Measurements from ENCODE around the gene ZNF367. TPM values are rescaled to one million over a fixed set of nuclear protein-coding genes. Genes with fewer than 3 reads are reported as not detected.
"Not testable (repeated sequence)": the region's sequence is repeated elsewhere in the genome, so short reads cannot be mapped to it uniquely, and the experiment has no call there.

The ZNF367 gene
- total and polyA plus RNA-seq, 5 donors: 0.86 to 1.7 (median 1.4) TPM

- no peaks in the 10 kb centered on the region for H3K27me3 ChIP-seq (ENCODE audit: control insufficient read depth, insufficient read depth)
- DNase-seq (no peak), ATAC-seq (no peak)
- H3K9me3 ChIP-seq (ENCODE audit: control insufficient read depth, low read length): no peaks in the 10 kb centered on the region
- no peak overlapping the region for H3K27ac ChIP-seq (ENCODE audit: low read length)
- peaks cover 4% of the 10 kb centered on the region for H3K4me1 ChIP-seq (ENCODE audit: control insufficient read depth, insufficient read depth, low read length)
- intact Hi-C loops (cut with DNase I): no loop called here
- 87% methylated on average over 4 of the region's 4 CpGs for WGBS
- no peak overlapping the region for H3K4me3 ChIP-seq (ENCODE audit: low read length)
These were observed 36.5 kb downstream of the ZNF367 start for GRCh38 chr9:96381696-96382095.

DNA sequence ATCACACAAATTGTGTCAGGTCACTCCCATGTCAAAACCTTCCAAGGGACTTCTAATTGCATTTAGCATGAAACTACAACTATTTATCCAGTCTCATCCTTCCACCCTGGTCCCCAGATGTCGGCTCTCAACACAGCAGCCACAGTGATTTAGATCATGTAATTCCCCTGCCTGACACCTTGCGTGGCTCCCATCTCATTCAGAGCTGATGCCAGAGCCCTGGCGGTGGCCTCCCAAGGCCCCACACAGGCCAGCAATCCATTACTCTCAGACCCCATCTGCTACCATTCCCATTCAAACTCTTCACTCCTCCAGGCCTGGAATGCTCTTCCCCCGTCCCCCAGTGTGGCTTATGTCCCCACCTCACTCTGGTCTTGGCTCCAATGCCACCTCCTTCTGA, 37.0 kb downstream of the ZNF367 start:
- WGBS: 84% methylated on average over 4 of the region's 4 CpGs
- Histone ChIP-seq H3K27ac (ENCODE audit: low read length) (peak overlapping the region; percentile 13), H3K4me3 (ENCODE audit: low read length) (no peak overlapping the region), H3K27me3 (ENCODE audit: control insufficient read depth, insufficient read depth) (no peaks in the 10 kb centered on the region), H3K4me1 (ENCODE audit: control insufficient read depth, insufficient read depth, low read length) (peaks cover 4% of the 10 kb centered on the region), H3K9me3 (ENCODE audit: control insufficient read depth, low read length) (no peaks in the 10 kb centered on the region)
- DNase-seq (no peak), ATAC-seq (no peak)
- intact Hi-C loops (cut with DNase I): no loop called here

GRCh38 chr9:96379461-96379860, 38.7 kb downstream of the ZNF367 start:
- H3K4me1 ChIP-seq (ENCODE audit: control insufficient read depth, insufficient read depth, low read length): peaks cover 4% of the 10 kb centered on the region
- ATAC-seq (no peak), DNase-seq (no peak)
- intact Hi-C loops (cut with DNase I): no loop called here
- no peak overlapping the region for H3K27ac ChIP-seq (ENCODE audit: low read length)
- no peak overlapping the region for H3K4me3 ChIP-seq (ENCODE audit: low read length)
- WGBS: 92% methylated on average over 2 of the region's 2 CpGs
- H3K9me3 ChIP-seq (ENCODE audit: control insufficient read depth, low read length): no peaks in the 10 kb centered on the region
- no peaks in the 10 kb centered on the region for H3K27me3 ChIP-seq (ENCODE audit: control insufficient read depth, insufficient read depth)

GRCh38 chr9:96378187-96378586, 40.0 kb downstream of the ZNF367 start:
- peaks cover 4% of the 10 kb centered on the region for H3K4me1 ChIP-seq (ENCODE audit: control insufficient read depth, insufficient read depth, low read length)
- H3K27ac ChIP-seq (ENCODE audit: low read length): no peak overlapping the region
- H3K9me3 ChIP-seq (ENCODE audit: control insufficient read depth, low read length): no peaks in the 10 kb centered on the region
- intact Hi-C loops (cut with DNase I): no loop called here
- H3K27me3 ChIP-seq (ENCODE audit: control insufficient read depth, insufficient read depth): no peaks in the 10 kb centered on the region
- ATAC-seq (no peak), DNase-seq (no peak)
- no peak overlapping the region for H3K4me3 ChIP-seq (ENCODE audit: low read length)
- 91% methylated on average over 3 of the region's 3 CpGs for WGBS

GRCh38 chr9:96376891-96377874, 41.0 kb downstream of the ZNF367 start:
- Histone ChIP-seq H3K9me3 (ENCODE audit: control insufficient read depth, low read length) (no peaks in the 10 kb centered on the region), H3K4me1 (ENCODE audit: control insufficient read depth, insufficient read depth, low read length) (peaks cover 4% of the 10 kb centered on the region), H3K27ac (ENCODE audit: low read length) (peak overlapping the region; percentile 61), H3K4me3 (ENCODE audit: low read length) (no peak overlapping the region), H3K27me3 (ENCODE audit: control insufficient read depth, insufficient read depth) (no peaks in the 10 kb centered on the region)
- DNase-seq (no peak), ATAC-seq (peak in 1 of 2 donors; percentile 55)
- WGBS: 59% methylated on average over 13 of the region's 13 CpGs
- intact Hi-C loops (cut with DNase I): no loop called here

DNA sequence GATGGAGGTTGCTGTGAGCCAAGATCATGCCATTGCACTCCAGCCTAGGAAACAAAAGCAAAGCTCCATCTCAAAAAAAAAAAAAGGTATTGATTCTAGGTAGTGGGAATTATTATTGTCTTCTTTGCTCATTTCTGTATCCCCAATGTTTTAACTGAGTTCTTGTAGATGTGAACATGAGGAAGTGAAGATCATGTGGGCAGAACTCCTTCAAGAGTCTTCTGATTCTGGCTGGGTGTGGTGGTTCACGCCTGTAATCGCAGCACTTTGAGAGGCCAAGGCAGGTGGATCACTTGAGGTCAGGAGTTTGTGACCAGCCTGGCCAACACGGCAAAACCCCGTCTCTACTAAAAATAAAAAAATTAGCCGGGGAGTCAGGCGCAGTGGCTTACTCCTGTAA, 42.7 kb downstream of the ZNF367 start:
- H3K4me1 ChIP-seq (ENCODE audit: control insufficient read depth, insufficient read depth, low read length); H3K9me3 ChIP-seq (ENCODE audit: control insufficient read depth, low read length); H3K27me3 ChIP-seq (ENCODE audit: control insufficient read depth, insufficient read depth); ATAC-seq; intact Hi-C loops (cut with DNase I); H3K4me3 ChIP-seq (ENCODE audit: low read length); H3K27ac ChIP-seq (ENCODE audit: low read length); DNase-seq: not testable (repeated sequence)
- 96% methylated on average over 6 of the region's 6 CpGs for WGBS

DNA sequence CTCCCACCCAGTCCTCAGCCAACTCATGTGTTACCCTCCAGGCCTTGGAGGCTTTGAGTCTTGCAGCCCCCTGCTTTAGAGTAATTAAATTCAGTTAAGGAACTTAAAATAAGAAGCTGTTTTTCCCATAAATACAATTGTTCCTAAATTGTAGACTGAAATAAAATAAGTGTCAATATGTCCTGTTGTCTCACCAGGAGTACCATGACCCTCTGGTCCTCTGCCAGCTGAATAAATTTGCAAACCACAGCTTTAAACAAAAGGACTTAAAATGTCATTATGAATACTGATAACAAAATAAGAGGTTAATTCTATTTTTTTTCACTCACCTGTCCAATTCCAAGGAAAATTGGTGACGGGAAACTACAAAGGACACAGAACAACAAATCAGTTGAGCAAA, 50.2 kb downstream of the ZNF367 start:
- Histone ChIP-seq H3K9me3 (ENCODE audit: control insufficient read depth, low read length) (no peaks in the 10 kb centered on the region), H3K27ac (ENCODE audit: low read length) (no peak overlapping the region), H3K4me3 (ENCODE audit: low read length) (no peak overlapping the region), H3K27me3 (ENCODE audit: control insufficient read depth, insufficient read depth) (no peaks in the 10 kb centered on the region), H3K4me1 (ENCODE audit: control insufficient read depth, insufficient read depth, low read length) (no peaks in the 10 kb centered on the region)
- ATAC-seq: no peak
- WGBS: 98% methylated on average over 1 of the region's 1 CpG
- intact Hi-C loops (cut with DNase I): no loop called here
- no peak for DNase-seq

- intact Hi-C loops (cut with DNase I): no loop called here
- DNase-seq: no peak
- WGBS: 95% methylated on average over 9 of the region's 9 CpGs
- Histone ChIP-seq H3K9me3 (ENCODE audit: control insufficient read depth, low read length) (no peaks in the 10 kb centered on the region), H3K4me1 (ENCODE audit: control insufficient read depth, insufficient read depth, low read length) (no peaks in the 10 kb centered on the region), H3K27me3 (ENCODE audit: control insufficient read depth, insufficient read depth) (no peaks in the 10 kb centered on the region), H3K4me3 (ENCODE audit: low read length) (no peak overlapping the region), H3K27ac (ENCODE audit: low read length) (no peak overlapping the region)
- ATAC-seq: no peak
These were observed 54.8 kb downstream of the ZNF367 start for GRCh38 chr9:96363175-96363967.

GRCh38 chr9:96362119-96362518, 56.1 kb downstream of the ZNF367 start:
- H3K9me3 ChIP-seq (ENCODE audit: control insufficient read depth, low read length); H3K4me3 ChIP-seq (ENCODE audit: low read length); intact Hi-C loops (cut with DNase I); ATAC-seq; DNase-seq; H3K27me3 ChIP-seq (ENCODE audit: control insufficient read depth, insufficient read depth); H3K4me1 ChIP-seq (ENCODE audit: control insufficient read depth, insufficient read depth, low read length); H3K27ac ChIP-seq (ENCODE audit: low read length): not testable (repeated sequence)
- 96% methylated on average over 6 of the region's 6 CpGs for WGBS

- Histone ChIP-seq H3K4me1 (ENCODE audit: control insufficient read depth, insufficient read depth, low read length) (no peaks in the 10 kb centered on the region), H3K27me3 (ENCODE audit: control insufficient read depth, insufficient read depth) (no peaks in the 10 kb centered on the region), H3K4me3 (ENCODE audit: low read length) (no peak overlapping the region), H3K9me3 (ENCODE audit: control insufficient read depth, low read length) (no peaks in the 10 kb centered on the region), H3K27ac (ENCODE audit: low read length) (no peak overlapping the region)
- intact Hi-C loops (cut with DNase I): no loop called here
- DNase-seq: no peak
- no peak for ATAC-seq
- 96% methylated on average over 6 of the region's 6 CpGs for WGBS
These were observed 56.5 kb downstream of the ZNF367 start for GRCh38 chr9:96361668-96362067.

DNA sequence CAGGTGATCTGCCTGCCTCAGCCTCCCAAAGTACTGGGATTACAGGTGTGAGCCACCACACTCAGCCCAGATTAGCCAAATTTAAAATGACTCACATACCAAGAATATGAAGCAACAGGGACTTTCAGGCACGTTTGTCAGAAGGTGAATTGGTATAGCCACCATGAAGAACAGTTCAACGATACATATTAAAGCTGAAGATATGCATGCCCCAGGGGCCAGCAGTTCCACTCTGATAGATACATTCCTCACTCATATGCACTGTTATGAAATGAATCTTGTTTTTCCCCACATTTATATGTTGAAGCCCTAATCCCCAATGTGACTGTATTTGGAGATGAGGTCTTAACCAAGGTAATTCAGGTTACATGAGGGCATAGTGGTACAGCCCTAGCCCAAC, 57.2 kb downstream of the ZNF367 start:
- DNase-seq: no peak
- Histone ChIP-seq H3K4me3 (ENCODE audit: low read length) (no peak overlapping the region), H3K9me3 (ENCODE audit: control insufficient read depth, low read length) (no peaks in the 10 kb centered on the region), H3K4me1 (ENCODE audit: control insufficient read depth, insufficient read depth, low read length) (no peaks in the 10 kb centered on the region), H3K27ac (ENCODE audit: low read length) (no peak overlapping the region), H3K27me3 (ENCODE audit: control insufficient read depth, insufficient read depth) (no peaks in the 10 kb centered on the region)
- no peak for ATAC-seq
- 85% methylated on average over 2 of the region's 2 CpGs for WGBS
- intact Hi-C loops (cut with DNase I): no loop called here
